GM10266 (cell line): ENCODE data around the gene COLQ.

ENCODE experiments used
- DNase-seq: peaks from one replicate; pipeline ENCODE4 v3.0.0; 2012; ENCODE audit errors: extremely low spot score
- TF ChIP-seq, protein P1 (sequence below): IDR thresholded peaks from 2 replicates; pipeline ENCODE4 v1.5.1; 2012; ENCODE audit warnings: mild to moderate bottlenecking, low read depth; ENCODE audit not compliant: control insufficient read depth, insufficient read depth; ENCODE audit errors: missing control alignments

Gene COLQ

DNA sequence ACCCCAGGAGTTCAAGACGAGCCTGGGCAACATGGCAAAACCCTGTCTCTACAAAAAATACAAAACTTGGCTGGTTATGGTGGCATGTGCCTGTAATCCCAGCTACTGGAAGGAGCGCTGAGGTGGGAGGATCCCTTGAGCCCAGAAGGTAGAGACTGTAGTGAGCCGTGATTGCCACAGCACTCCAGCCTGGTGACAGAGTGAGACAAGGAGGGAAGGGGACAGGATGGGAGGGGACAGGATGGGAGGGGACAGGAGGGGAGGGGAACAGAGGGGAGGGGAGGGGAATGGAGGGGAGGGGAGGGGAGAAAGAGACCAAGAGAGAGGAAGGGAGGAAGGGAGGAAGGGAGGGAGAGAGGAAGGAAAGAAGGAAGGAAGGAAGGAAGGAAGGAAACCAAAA, 11.0 kb downstream of the COLQ start:
- TF ChIP-seq, protein P1, sequence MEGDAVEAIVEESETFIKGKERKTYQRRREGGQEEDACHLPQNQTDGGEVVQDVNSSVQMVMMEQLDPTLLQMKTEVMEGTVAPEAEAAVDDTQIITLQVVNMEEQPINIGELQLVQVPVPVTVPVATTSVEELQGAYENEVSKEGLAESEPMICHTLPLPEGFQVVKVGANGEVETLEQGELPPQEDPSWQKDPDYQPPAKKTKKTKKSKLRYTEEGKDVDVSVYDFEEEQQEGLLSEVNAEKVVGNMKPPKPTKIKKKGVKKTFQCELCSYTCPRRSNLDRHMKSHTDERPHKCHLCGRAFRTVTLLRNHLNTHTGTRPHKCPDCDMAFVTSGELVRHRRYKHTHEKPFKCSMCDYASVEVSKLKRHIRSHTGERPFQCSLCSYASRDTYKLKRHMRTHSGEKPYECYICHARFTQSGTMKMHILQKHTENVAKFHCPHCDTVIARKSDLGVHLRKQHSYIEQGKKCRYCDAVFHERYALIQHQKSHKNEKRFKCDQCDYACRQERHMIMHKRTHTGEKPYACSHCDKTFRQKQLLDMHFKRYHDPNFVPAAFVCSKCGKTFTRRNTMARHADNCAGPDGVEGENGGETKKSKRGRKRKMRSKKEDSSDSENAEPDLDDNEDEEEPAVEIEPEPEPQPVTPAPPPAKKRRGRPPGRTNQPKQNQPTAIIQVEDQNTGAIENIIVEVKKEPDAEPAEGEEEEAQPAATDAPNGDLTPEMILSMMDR, result no peak
- no peak for DNase-seq

DNA sequence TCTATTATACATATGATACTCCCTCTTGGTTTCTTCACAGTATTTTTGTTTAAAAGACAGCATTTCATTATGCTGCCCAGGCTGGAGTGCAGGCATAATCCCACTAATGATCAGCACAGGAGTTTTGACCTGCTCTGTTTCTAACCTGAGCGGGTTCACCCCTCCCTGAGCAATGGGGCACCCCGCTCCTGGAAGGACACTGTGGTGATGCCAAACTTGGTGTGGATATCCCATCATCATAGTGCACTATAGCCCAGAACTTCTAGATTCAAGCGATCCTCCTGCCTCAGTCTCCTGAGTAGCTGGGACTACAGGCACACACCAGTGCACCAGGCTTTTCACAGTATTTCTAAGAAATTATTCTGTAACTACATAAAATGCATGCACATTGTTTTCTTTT, 14.9 kb downstream of the COLQ start:
- DNase-seq, result no peak

DNA sequence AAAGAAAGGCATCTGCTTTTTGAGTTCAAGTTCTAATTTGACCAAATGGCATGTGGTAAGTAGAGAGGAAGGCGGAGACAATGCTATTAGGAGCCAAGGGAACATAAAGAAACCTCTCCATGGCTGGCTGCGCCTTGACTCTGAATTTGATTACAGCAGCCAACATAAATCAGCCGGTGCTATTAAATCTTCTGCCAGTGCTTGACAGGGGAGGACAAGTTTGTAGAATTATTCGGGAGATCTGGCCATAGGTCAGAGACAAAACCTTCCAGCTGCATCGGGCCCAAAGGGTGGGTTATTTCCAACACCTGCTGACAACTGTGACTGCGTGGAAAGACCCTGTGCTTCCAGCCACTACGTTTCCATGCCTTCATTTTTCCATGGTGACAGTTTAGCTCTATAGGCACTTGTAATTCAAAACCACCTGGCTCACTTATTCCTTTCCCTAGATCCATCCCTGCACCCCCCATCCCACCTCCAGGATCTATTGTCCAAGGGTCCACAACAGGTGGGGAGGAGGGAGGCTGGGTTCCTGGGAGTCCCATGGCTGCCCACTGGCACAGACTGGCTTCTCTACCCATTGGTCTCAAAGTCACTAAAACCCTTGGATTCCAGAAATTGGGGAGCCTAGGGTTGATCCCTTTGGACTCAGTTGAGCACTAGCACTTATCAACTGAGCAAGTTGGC, 15.9 kb downstream of the COLQ start:
- no peak for DNase-seq
- TF ChIP-seq, protein P1, result no peak

More for the DNA sequence above, 14.9 kb downstream of the COLQ start:
- TF ChIP-seq, protein P1, result no peak

DNA sequence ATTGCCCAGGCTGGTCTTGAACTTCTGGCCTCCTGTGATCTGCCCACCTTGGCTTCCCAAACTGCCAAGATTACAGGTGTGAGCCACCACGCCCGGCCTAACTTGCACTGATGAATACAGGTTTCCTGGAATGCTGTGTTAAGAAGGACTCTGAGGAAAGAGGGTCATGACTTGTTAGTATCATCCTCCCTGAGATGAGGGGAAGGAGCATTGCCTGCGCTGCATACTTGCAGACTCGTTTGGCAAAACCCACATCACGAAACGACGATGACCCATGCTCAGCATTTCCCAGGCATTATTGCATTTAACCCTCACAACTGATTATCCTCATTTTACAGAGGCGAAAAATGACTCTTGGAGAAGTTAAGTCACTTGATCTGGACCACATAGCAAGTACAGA, 18.9 kb downstream of the COLQ start:
- TF ChIP-seq, protein P1, result no peak
- DNase-seq, result no peak

DNA sequence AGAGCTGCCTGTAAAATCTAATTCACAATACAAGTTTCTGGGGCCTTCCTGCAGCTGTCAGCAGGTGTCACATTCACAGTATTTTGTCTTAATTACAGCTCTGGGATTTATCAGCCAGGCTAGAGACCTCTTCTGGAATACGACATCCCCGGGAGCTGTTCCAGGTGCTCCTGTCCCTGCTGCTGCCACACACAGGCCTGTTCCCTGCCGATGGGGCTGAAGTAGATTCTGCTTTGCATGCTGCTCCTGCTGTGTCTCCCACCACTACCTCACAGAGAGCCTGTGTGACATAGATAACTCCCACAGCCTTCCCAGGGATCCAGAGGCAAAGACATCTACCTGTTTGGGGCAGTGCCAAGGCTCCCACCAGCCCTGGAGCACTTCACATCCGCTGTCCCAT, 20.4 kb downstream of the COLQ start:
- DNase-seq, result no peak
- TF ChIP-seq, protein P1, result no peak

DNA sequence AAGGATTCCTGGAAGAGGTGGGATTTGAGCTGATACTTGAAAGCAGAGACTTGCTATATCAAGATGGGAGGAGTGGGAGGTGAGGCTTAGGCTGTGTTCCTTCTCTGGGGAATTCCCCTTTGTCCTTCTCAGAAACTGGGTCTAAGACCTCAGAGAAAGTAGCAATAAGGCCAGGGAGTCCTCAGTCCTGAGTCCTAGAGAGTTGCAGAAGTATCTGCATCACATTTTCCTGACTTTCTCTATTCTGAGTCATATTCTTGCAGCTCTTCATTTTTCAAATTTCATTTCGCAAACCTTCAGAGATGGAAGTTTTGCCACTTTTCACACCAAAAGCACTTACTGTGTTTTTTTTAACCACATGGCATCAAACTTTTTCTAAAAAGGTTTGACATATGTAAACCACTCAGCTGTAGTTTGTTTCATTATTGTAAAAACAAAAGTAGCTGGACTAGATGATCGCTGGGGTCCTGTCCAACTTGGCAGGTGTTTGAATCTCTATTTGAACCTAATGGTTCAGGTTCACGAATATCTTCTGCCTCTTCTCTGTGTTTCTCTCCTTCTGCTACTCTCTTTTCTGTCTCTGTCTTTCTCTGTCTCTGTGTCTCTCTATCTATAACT, 21.3 kb downstream of the COLQ start:
- TF ChIP-seq, protein P1, result no peak

DNA sequence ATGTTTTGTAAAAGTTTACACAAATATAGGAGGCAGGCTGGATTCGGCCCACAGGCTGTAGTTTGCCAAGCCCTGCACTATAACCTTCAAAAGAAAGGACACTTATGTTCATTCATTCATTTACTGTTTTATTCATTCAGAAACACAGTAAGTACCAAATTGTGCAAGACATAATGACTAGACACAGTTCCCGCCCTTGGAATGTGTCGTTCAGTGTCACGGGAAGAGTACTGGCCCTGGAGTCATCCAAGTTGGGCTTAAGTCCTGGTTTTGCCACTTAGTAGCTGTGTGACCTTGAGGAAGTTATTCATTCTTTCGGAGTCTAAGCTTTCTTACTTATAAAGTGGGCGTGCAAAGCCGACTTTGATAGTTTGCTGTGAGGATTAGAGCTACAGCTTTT, 22.0 kb downstream of the COLQ start:
- DNase-seq, result no peak
- TF ChIP-seq, protein P1, result no peak

More for the DNA sequence above, 21.3 kb downstream of the COLQ start:
- no peak for DNase-seq
